Esophagus (tissue), 2 donors: ENCODE results near the gene HS1BP3. TPM values are rescaled to one million over a fixed set of nuclear protein-coding genes. Genes with fewer than 3 reads are reported as not detected.

Experiments used
- H3K27ac ChIP-seq, 2 donors: one replicate each; pipeline ENCODE4 v1.5.1; 2013; ENCODE audit warnings: low read depth in 2 of 2, mild to moderate bottlenecking in 2 of 2, inconsistent platforms in 1 of 2, low read length in 1 of 2, moderate library complexity in 1 of 2
- H3K27me3 ChIP-seq, 2 donors: one replicate each; pipeline ENCODE4 v1.6.1; 2013; ENCODE audit warnings: low read length in 2 of 2, control low read depth in 1 of 2, mild to moderate bottlenecking in 1 of 2; ENCODE audit not compliant: insufficient read depth in 2 of 2, control insufficient read depth in 1 of 2
- H3K36me3 ChIP-seq, 2 donors: one replicate each; pipeline ENCODE4 v1.6.1; 2013; ENCODE audit warnings: low read length in 1 of 2; ENCODE audit not compliant: control insufficient read depth in 2 of 2, insufficient read depth in 2 of 2
- H3K4me1 ChIP-seq, 2 donors: one replicate each; pipeline ENCODE4 v1.6.1; 2013; ENCODE audit warnings: low read length in 1 of 2; ENCODE audit not compliant: control insufficient read depth in 2 of 2, insufficient read depth in 2 of 2
- H3K4me3 ChIP-seq, 2 donors: one replicate each; pipeline ENCODE4 v1.5.1; 2013; ENCODE audit warnings: low read length in 2 of 2, mild to moderate bottlenecking in 2 of 2, low read depth in 1 of 2, moderate library complexity in 1 of 2
- H3K9me3 ChIP-seq, 2 donors: one replicate each; pipeline ENCODE4 v1.6.1; 2013; ENCODE audit warnings: mild to moderate bottlenecking in 2 of 2, low read depth in 1 of 2, low read length in 1 of 2, moderate library complexity in 1 of 2; ENCODE audit not compliant: control insufficient read depth in 2 of 2, insufficient read depth in 1 of 2
- WGBS, 2 donors: extraction: QIAGEN DNeasy Blood & Tissue Kit; methylation state at CpG; one replicate each; pipeline ENCODE4 v1.1.7; 2013; 5-methylcytosine and 5-hydroxymethylcytosine counted together
- polyA plus RNA-seq, 2 donors: library from polyadenylated mRNA; stranded (reverse); fragments of 200-250 nt; gene quantifications; one replicate each; pipeline ENCODE4 v1.2.3, GENCODE V29; 2013
- donor health status: healthy with polysubstance abuse.
- donor health status: Bipolar disorder and iron deficiency.

HS1BP3 gene
- polyA plus RNA-seq, 2 donors, result 12.2 to 13.4 TPM

DNA sequence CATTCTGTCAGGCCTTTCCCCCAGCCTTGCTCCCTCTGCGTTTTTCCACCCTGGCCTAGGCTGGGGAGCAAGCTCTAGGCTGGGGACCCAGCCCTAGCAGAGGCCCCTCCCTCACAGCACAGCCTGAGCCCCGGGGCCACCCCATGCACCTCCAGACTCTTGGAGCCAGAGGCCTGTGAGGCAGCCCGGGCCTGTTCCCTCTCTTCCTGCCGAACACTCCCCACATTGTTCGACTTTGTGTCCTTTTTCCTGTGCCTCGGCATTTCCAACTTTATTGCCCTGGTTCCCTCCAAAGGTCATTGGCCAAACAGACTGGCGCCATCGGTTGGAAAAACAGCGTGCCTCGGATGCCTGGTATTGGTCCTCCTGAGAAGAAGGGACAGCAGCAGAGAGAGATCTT lies 79.7 kb downstream of the HS1BP3 start:
- WGBS, 2 donors, result 76 to 80% methylated on average over 10 of the region's 10 CpGs
- Histone ChIP-seq H3K27ac (no peak overlapping the region), H3K36me3 (no peaks in the 10 kb centered on the region), H3K9me3 (no peaks in the 10 kb centered on the region), H3K4me1 (peaks cover 6 to 8% of the 10 kb centered on the region in 2 donors), H3K4me3 (no peak overlapping the region), H3K27me3 (no peaks in the 10 kb centered on the region)

- no peaks in the 10 kb centered on the region for H3K36me3 ChIP-seq
- H3K4me3 ChIP-seq, result no peak overlapping the region
- peaks cover 6 to 8% of the 10 kb centered on the region in 2 donors for H3K4me1 ChIP-seq
- no peak overlapping the region for H3K27ac ChIP-seq
- no peaks in the 10 kb centered on the region for H3K27me3 ChIP-seq
- 95 to 97% methylated on average over 6 of the region's 6 CpGs for WGBS, 2 donors
- no peaks in the 10 kb centered on the region for H3K9me3 ChIP-seq
These were observed 80.6 kb downstream of the HS1BP3 start for GRCh38 chr2:20570249-20570648.

GRCh38 chr2:20569464-20570223 lies 81.3 kb downstream of the HS1BP3 start:
- Histone ChIP-seq H3K27ac (no peak overlapping the region), H3K4me1 (peaks cover 6 to 8% of the 10 kb centered on the region in 2 donors), H3K27me3 (no peaks in the 10 kb centered on the region), H3K36me3 (no peaks in the 10 kb centered on the region), H3K9me3 (no peaks in the 10 kb centered on the region), H3K4me3 (no peak overlapping the region)
- WGBS, 2 donors, result 67 to 68% methylated on average over 7 of the region's 7 CpGs

- Histone ChIP-seq H3K27me3 (no peaks in the 10 kb centered on the region), H3K27ac (peak overlapping the region; percentile 20 to 32), H3K9me3 (no peaks in the 10 kb centered on the region), H3K36me3 (no peaks in the 10 kb centered on the region), H3K4me3 (no peak overlapping the region), H3K4me1 (peaks cover 5 to 6% of the 10 kb centered on the region in 2 donors)
- 71 to 74% methylated on average over 13 of the region's 13 CpGs for WGBS, 2 donors
These were observed 82.1 kb downstream of the HS1BP3 start for GRCh38 chr2:20568501-20569463.

- no peak overlapping the region for H3K4me3 ChIP-seq
- no peaks in the 10 kb centered on the region for H3K27me3 ChIP-seq
- H3K4me1 ChIP-seq, result peaks cover 5 to 6% of the 10 kb centered on the region in 2 donors
- no peaks in the 10 kb centered on the region for H3K9me3 ChIP-seq
- 67 to 80% methylated on average over 2 of the region's 2 CpGs for WGBS, 2 donors
- H3K27ac ChIP-seq, result no peak overlapping the region
- H3K36me3 ChIP-seq, result no peaks in the 10 kb centered on the region
These were observed 83.0 kb downstream of the HS1BP3 start for GRCh38 chr2:20567926-20568179.

Other genes with a start within 250 kb of the HS1BP3 start
- gene RHOB, start 204.0 kb downstream of the HS1BP3 start, polyA plus RNA-seq, result 10 to 100 TPM; 33.4 to 99.3 TPM
- gene GDF7, start 16.0 kb upstream of the HS1BP3 start, polyA plus RNA-seq, result under 1 TPM; 0.56 to 0.59 TPM
- gene LDAH, start 172.0 kb upstream of the HS1BP3 start, polyA plus RNA-seq, result 1 to 10 TPM; 4.4 to 5.1 TPM